Ovary (tissue), 9 donors: Measurements from ENCODE around the gene TRIM37. TPM values are rescaled to one million over a fixed set of nuclear protein-coding genes. Genes with fewer than 3 reads are reported as not detected.

Source experiments
- DNase-seq, 5 donors: peaks; one replicate each; pipeline ENCODE4 v3.0.0-alpha.2; 2019 to 2020
- H3K27ac ChIP-seq, 2 donors: fragments of 200-600 bp; one replicate each; pipeline versions ENCODE4 v1.5.1 to v1.8.0; 2019 to 2022
- H3K27me3 ChIP-seq: fragments of 200-600 bp; one replicate; pipeline ENCODE4 v1.8.0; 2022
- H3K36me3 ChIP-seq: fragments of 200-600 bp; sonication (generic); one replicate; pipeline ENCODE4 v1.5.1; 2019
- H3K4me1 ChIP-seq: one replicate; pipeline ENCODE4 v1.8.1; 2013; ENCODE audit warnings: mild to moderate bottlenecking, moderate library complexity; ENCODE audit not compliant: insufficient read depth
- H3K4me3 ChIP-seq: fragments of 200-600 bp; sonication (generic); one replicate; pipeline ENCODE4 v1.5.1; 2017
- H3K9me3 ChIP-seq, 2 donors: fragments of 200-600 bp in 1 of 2; sonication (generic) in 1 of 2; one replicate each; pipeline versions ENCODE4 v1.5.1 to v1.8.1; 2013 to 2019; ENCODE audit warnings: mild to moderate bottlenecking in 1 of 2, moderate library complexity in 1 of 2
- CTCF ChIP-seq, 3 donors: fragments of 450-650 bp in 2 of 3; fragments of 200-600 bp in 1 of 3; IDR thresholded peaks; one replicate each; pipeline versions ENCODE4 v1.5.1 to v1.8.0; 2016 to 2022; ENCODE audit warnings: antibody characterized with exemption in 3 of 3, mild to moderate bottlenecking in 1 of 3
- EP300 ChIP-seq: sonication (generic); formaldehyde crosslinking; IDR thresholded peaks from one replicate; pipeline ENCODE4 v1.6.1; 2017; ENCODE audit warnings: antibody characterized with exemption
- POLR2A ChIP-seq: fragments of 450-650 bp; IDR thresholded peaks from one replicate; pipeline ENCODE4 v1.6.1; 2017; ENCODE audit warnings: antibody characterized with exemption, mild to moderate bottlenecking, moderate library complexity
- WGBS, 3 donors: extraction: QIAGEN DNeasy Blood & Tissue Kit in 1 of 3; methylation state at CpG; one replicate each; pipeline versions ENCODE4 v1.1.5 to v1.1.7; 2013 to 2017; 5-methylcytosine and 5-hydroxymethylcytosine counted together
- intact Hi-C, 4 donors: fragments of 100-400 bp; cut with DNase I; formaldehyde crosslinking; loops; one replicate each; pipeline versions ENCODE4 v1.11.0 to v1.15.1; 2022 to 2023
- polyA plus RNA-seq, 2 donors: library from polyadenylated mRNA; stranded (reverse); fragments of 200-250 nt in 1 of 2; fragments of 350-450 nt in 1 of 2; fragmentation: Illumina TruSeq in 1 of 2; extraction: RNeasy Lipid Tissue Mini Kit (QIAGEN cat#74804) in 1 of 2; gene quantifications; one replicate each; pipeline ENCODE4 v1.2.3, GENCODE V29; 2013 to 2014
- total RNA-seq, 7 donors: library from RNA; depleted of rRNA in 2 of 7; stranded (reverse); fragments of >200 nt in 2 of 7; fragmentation: NEBNext Ultra II Directional in 3 of 7; extraction: Animal tissue kit (Norgen Biotek cat#: 25700) in 3 of 7; gene quantifications; one replicate each; pipeline versions ENCODE4 v1.1.0 to v1.2.4, GENCODE V29; 2016 to 2023
- donor health status: DM: no; HTN: no; CAD: no; lungs with moderate emphysema.
- donor health status: DM: no; HTN: no; CAD: no.
- donor health status: Bipolar disorder and iron deficiency.
- donor health status: DM: yes; HTN: yes; CAD: no.
- donor health status: DM: no; HTN: no; CAD: no.
- donor health status: DM: yes; HTN: yes; CAD: no.

TRIM37 gene
- total and polyA plus RNA-seq, 9 donors = 8.9 to 21.8 (median 16.8) TPM

- intact Hi-C loops = loop anchor here in 1 of 4 donors (5.0 kb wide), 1 partner anchor 47 kb away; the partner anchor contains the start of gene TRIM37
- no peaks in the 10 kb centered on the region for H3K9me3 ChIP-seq
- TF ChIP-seq POLR2A (no peak), CTCF (IDR thresholded peaks at IDR 0.05) (no peak), EP300 (no peak)
- peak overlapping the region; percentile 26 to 77 for H3K27ac ChIP-seq
- WGBS, 3 donors = 0 to 1% (median 1%) methylated on average over 25 of the region's 25 CpGs
- H3K4me1 ChIP-seq = no peaks in the 10 kb centered on the region
- H3K36me3 ChIP-seq = no peaks in the 10 kb centered on the region
- peak; percentile 37 to 61 (median 41) for DNase-seq
- H3K27me3 ChIP-seq = no peaks in the 10 kb centered on the region
- peak overlapping the region; percentile 53 for H3K4me3 ChIP-seq
These were observed 47.6 kb upstream of the TRIM37 start for GRCh38 chr17:59154292-59154720.

GRCh38 chr17:59152925-59153324 is 46.2 kb upstream of the TRIM37 start:
- Histone ChIP-seq H3K9me3 (no peaks in the 10 kb centered on the region), H3K4me3 (no peak overlapping the region), H3K27me3 (no peaks in the 10 kb centered on the region), H3K4me1 (peaks cover 1% of the 10 kb centered on the region), H3K27ac (no peak overlapping the region), H3K36me3 (no peaks in the 10 kb centered on the region)
- 12 to 31% (median 24%) methylated on average over 1 of the region's 1 CpG for WGBS, 3 donors
- no peak for TF ChIP-seq CTCF (IDR thresholded peaks at IDR 0.05)
- no peak for TF ChIP-seq EP300
- TF ChIP-seq POLR2A = no peak
- intact Hi-C loops = loop anchor here in 1 of 4 donors (5.0 kb wide), 1 partner anchor 46 kb away; the partner anchor contains the start of gene TRIM37
- DNase-seq = no peak

- no peak for DNase-seq
- no peak for TF ChIP-seq CTCF (IDR thresholded peaks at IDR 0.05)
- TF ChIP-seq EP300 = no peak
- no peak for TF ChIP-seq POLR2A
- intact Hi-C loops = loop anchor here in 1 of 4 donors (5.0 kb wide), 1 partner anchor 44 kb away; the partner anchor contains the start of gene TRIM37
- peaks cover 1% of the 10 kb centered on the region for H3K4me1 ChIP-seq
- H3K9me3 ChIP-seq = no peaks in the 10 kb centered on the region
- no peaks in the 10 kb centered on the region for H3K36me3 ChIP-seq
- no peak overlapping the region for H3K27ac ChIP-seq
- no peak overlapping the region for H3K4me3 ChIP-seq
- WGBS, 3 donors = 17 to 56% (median 25%) methylated on average over 1 of the region's 1 CpG
- no peaks in the 10 kb centered on the region for H3K27me3 ChIP-seq
These were observed 44.9 kb upstream of the TRIM37 start for GRCh38 chr17:59151591-59151990.

GRCh38 chr17:59151006-59151405 is 44.3 kb upstream of the TRIM37 start:
- Histone ChIP-seq H3K27me3 (no peaks in the 10 kb centered on the region), H3K27ac (no peak overlapping the region), H3K36me3 (no peaks in the 10 kb centered on the region), H3K4me3 (no peak overlapping the region), H3K4me1 (peaks cover 1% of the 10 kb centered on the region), H3K9me3 (no peaks in the 10 kb centered on the region)
- WGBS, 3 donors = 13 to 33% (median 19%) methylated on average over 5 of the region's 5 CpGs
- intact Hi-C loops = loop anchor here in 1 of 4 donors (5.0 kb wide), 1 partner anchor 44 kb away; the partner anchor contains the start of gene TRIM37
- no peak for DNase-seq
- TF ChIP-seq EP300 = no peak
- TF ChIP-seq CTCF (IDR thresholded peaks at IDR 0.05) = no peak
- TF ChIP-seq POLR2A = no peak
